HCT116 (cell line): ENCODE results near the gene SLC44A1. TPM values are rescaled to one million over a fixed set of nuclear protein-coding genes. Genes with fewer than 3 reads are reported as not detected.

Source experiments
- ATAC-seq: fragments of 200-7000 bp; cut with Tn5 transposase; 2 replicates; pipeline ENCODE4 v1.9.1; 2020; ENCODE audit warnings: mild to moderate bottlenecking, moderate library complexity
- BruUV-seq: library from RNA; stranded (reverse); fragments of 400-500 nt; replicated peaks from 2 replicates; lab custom pipeline; 2021; lab: Mats Ljungman, UMichigan
- CTCF ChIA-PET: fragments of 300-600 bp; sonication (Branson Sonifier 250); formaldehyde crosslinking; loops from one replicate; lab custom pipeline; 2021; ENCODE audit warnings: antibody characterized with exemption; lab: Charles Lee
- POLR2A ChIA-PET: fragments of 300-600, 350-600 bp; sonication (Branson Sonifier 250); formaldehyde crosslinking; loops from one replicate; lab custom pipeline; 2021; ENCODE audit warnings: antibody characterized with exemption; lab: Charles Lee
- RAD21 ChIA-PET, 2 experiments: fragments of 300-600 bp; sonication (Branson Sonifier 250); formaldehyde crosslinking; loops; one replicate each; lab custom pipeline; 2023; ENCODE audit warnings: low total read pairs in 2 of 2; ENCODE audit not compliant: uncharacterized antibody in 2 of 2, unreplicated experiment in 2 of 2, low non-redundant PET in 1 of 2; lab: Charles Lee
- DNase-seq: peaks from one replicate; pipeline ENCODE4 v3.0.0-alpha.2; 2010; ENCODE audit warnings: low read depth, low spot score
- H2AFZ ChIP-seq: fragments of 200-600 bp; shearing (Covaris generic), sonication (generic); 2 replicates; pipeline ENCODE4 v1.6.1; 2017; ENCODE audit warnings: low read depth, mixed run types, mixed read lengths, antibody characterized with exemption, low read length; ENCODE audit not compliant: poor library complexity, severe bottlenecking
- H3K27ac ChIP-seq: 2 replicates; pipeline ENCODE4 v1.5.1; 2012; ENCODE audit warnings: low read depth, low read length
- H3K27me3 ChIP-seq: fragments of 200-600 bp; sonication (generic); 2 replicates; pipeline ENCODE4 v1.6.1; 2016; ENCODE audit warnings: mixed run types, low read length, mixed read lengths; ENCODE audit not compliant: insufficient read depth
- H3K36me3 ChIP-seq, 2 experiments: fragments of 200-500 bp in 1 of 2; fragments of 200-600 bp in 1 of 2; sonication (Bioruptor generic) in 1 of 2; sonication (generic) in 1 of 2; 2 replicates each; pipeline versions ENCODE4 v1.5.1 to v1.6.1; 2014 to 2016; ENCODE audit warnings: low read length in 2 of 2, inconsistent platforms in 1 of 2, mixed read lengths in 1 of 2, mixed run types in 1 of 2; ENCODE audit not compliant: insufficient read depth in 2 of 2, control insufficient read depth in 1 of 2
- H3K4me1 ChIP-seq, 2 experiments: fragments of 200-600 bp in 1 of 2; sonication (generic) in 1 of 2; 2 replicates each; pipeline versions ENCODE4 v1.5.1 to v1.6.1; 2012 to 2017; ENCODE audit warnings: low read length in 2 of 2, inconsistent platforms in 1 of 2, mild to moderate bottlenecking in 1 of 2, mixed read lengths in 1 of 2, mixed run types in 1 of 2, moderate library complexity in 1 of 2; ENCODE audit not compliant: insufficient read depth in 2 of 2, control insufficient read depth in 1 of 2
- H3K4me2 ChIP-seq: fragments of 200-600 bp; sonication (generic); 2 replicates; pipeline ENCODE4 v1.6.1; 2017; ENCODE audit warnings: mixed run types, low read length, mixed read lengths
- H3K4me3 ChIP-seq, 2 experiments: fragments of 200-600 bp in 1 of 2; sonication (generic) in 1 of 2; replicated peaks in 1 of 2; 2 replicates each; pipeline ENCODE4 v1.5.1; 2011 to 2016; ENCODE audit warnings: low read length in 2 of 2, control low read depth in 1 of 2, low read depth in 1 of 2, mild to moderate bottlenecking in 1 of 2, mixed read lengths in 1 of 2, mixed run types in 1 of 2
- H3K79me2 ChIP-seq: fragments of 200-600 bp; sonication (generic); 2 replicates; pipeline ENCODE4 v1.6.1; 2017; ENCODE audit warnings: mild to moderate bottlenecking, mixed run types, low read length, moderate library complexity, mixed read lengths; ENCODE audit not compliant: insufficient read depth
- H3K9ac ChIP-seq: fragments of 200-600 bp; sonication (generic); 2 replicates; pipeline ENCODE4 v1.6.1; 2016; ENCODE audit warnings: low read length, mixed read lengths
- H3K9me2 ChIP-seq: fragments of 200-600 bp; sonication (generic), shearing (Covaris generic); 2 replicates; pipeline ENCODE4 v1.6.1; 2017; ENCODE audit warnings: mixed run types, mild to moderate bottlenecking, moderate library complexity; ENCODE audit not compliant: insufficient read depth
- H3K9me3 ChIP-seq, 2 experiments: fragments of 200-500 bp in 1 of 2; fragments of 200-600 bp in 1 of 2; sonication (Bioruptor generic) in 1 of 2; sonication (generic) in 1 of 2; 2 replicates each; pipeline ENCODE4 v1.6.1; 2014 to 2017; ENCODE audit warnings: low read length in 2 of 2, mixed read lengths in 2 of 2, inconsistent platforms in 1 of 2, low read depth in 1 of 2, mild to moderate bottlenecking in 1 of 2, mixed run types in 1 of 2, moderate library complexity in 1 of 2; ENCODE audit not compliant: control insufficient read depth in 1 of 2, insufficient read depth in 1 of 2
- H4K20me1 ChIP-seq: fragments of 200-600 bp; sonication (generic), shearing (Covaris generic); 2 replicates; pipeline ENCODE4 v1.6.1; 2017; ENCODE audit warnings: mixed run types, mild to moderate bottlenecking, moderate library complexity; ENCODE audit not compliant: insufficient read depth
- ELF1 ChIP-seq: IDR thresholded peaks from 2 replicates; pipeline ENCODE4 v1.6.1; 2012; ENCODE audit warnings: low read depth, borderline replicate concordance
- EZH2phosphoT487 ChIP-seq: fragments of 200-600 bp; IDR thresholded peaks from 2 replicates; pipeline ENCODE4 v1.6.1; 2018; ENCODE audit warnings: antibody characterized with exemption, borderline replicate concordance
- POLR2A ChIP-seq: IDR thresholded peaks from 2 replicates; pipeline ENCODE4 v1.7.0; 2011; ENCODE audit warnings: borderline replicate concordance; ENCODE audit not compliant: insufficient read depth, insufficient read length; ENCODE audit errors: extremely low read depth
- RAD21 ChIP-seq: IDR thresholded peaks from 2 replicates; pipeline ENCODE4 v1.6.1; 2012; ENCODE audit warnings: low read depth, mild to moderate bottlenecking
- SIN3A ChIP-seq: IDR thresholded peaks from 2 replicates; pipeline ENCODE4 v1.6.1; 2012; ENCODE audit warnings: low read depth
- ZNF274 ChIP-seq: fragments of 200-500 bp; sonication (Bioruptor generic); IDR thresholded peaks from 2 replicates; pipeline ENCODE4 v1.6.1; 2014; ENCODE audit warnings: mild to moderate bottlenecking, low read depth, low read length, inconsistent platforms
- intact Hi-C: fragments of 100-400 bp; cut with micrococcal nuclease; formaldehyde crosslinking; loops from 2 replicates; pipeline ENCODE4 v1.10.0; 2022
- total RNA-seq: library from RNA; stranded (reverse); gene quantifications from one replicate; pipeline ENCODE4 v1.2.1, GENCODE V29; 2021; ENCODE audit not compliant: unreplicated experiment
- TF ChIP-seq, protein P1 (sequence below): IDR thresholded peaks from 2 replicates; pipeline ENCODE4 v1.6.1; 2011; ENCODE audit warnings: mild to moderate bottlenecking, low read length, moderate library complexity; ENCODE audit not compliant: insufficient replicate concordance; ENCODE audit errors: extremely low read depth
- TF ChIP-seq, protein P2 (sequence below), 3 experiments: fragments of 200-600 bp in 1 of 3; sonication (generic) in 1 of 3; IDR thresholded peaks in 2 of 3; conservative IDR thresholded peaks in 1 of 3; 2 replicates each; pipeline ENCODE4 v1.5.1; 2012 to 2017; ENCODE audit warnings: low read depth in 2 of 3, low read length in 2 of 3, antibody characterized with exemption in 1 of 3, borderline replicate concordance in 1 of 3, control low read depth in 1 of 3, mild to moderate bottlenecking in 1 of 3, mixed read lengths in 1 of 3, mixed run types in 1 of 3, moderate library complexity in 1 of 3; ENCODE audit not compliant: insufficient read depth in 1 of 3

The SLC44A1 gene
- total RNA-seq, 1 experiment from 2014 or later: 44.1 TPM

DNA sequence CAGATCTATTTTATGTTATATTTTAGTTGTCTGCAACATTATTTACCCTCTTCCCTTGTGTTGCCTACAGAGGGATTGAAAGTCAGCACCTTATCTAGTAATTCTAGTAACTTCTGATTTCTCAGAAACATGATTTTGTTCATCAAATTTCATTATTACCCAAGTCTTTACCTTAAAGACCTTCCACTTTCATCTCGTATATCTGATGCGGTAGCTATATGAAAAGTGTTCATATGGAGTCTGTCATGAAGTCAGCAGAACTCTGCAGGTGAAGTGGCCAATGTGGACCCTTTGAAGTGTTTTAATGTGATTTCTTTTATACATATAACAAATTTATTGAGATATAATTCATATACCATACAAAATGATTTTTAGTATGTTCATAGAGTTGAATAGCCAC lies 40.0 kb downstream of the SLC44A1 start (continued):
- TF ChIP-seq, protein P1, sequence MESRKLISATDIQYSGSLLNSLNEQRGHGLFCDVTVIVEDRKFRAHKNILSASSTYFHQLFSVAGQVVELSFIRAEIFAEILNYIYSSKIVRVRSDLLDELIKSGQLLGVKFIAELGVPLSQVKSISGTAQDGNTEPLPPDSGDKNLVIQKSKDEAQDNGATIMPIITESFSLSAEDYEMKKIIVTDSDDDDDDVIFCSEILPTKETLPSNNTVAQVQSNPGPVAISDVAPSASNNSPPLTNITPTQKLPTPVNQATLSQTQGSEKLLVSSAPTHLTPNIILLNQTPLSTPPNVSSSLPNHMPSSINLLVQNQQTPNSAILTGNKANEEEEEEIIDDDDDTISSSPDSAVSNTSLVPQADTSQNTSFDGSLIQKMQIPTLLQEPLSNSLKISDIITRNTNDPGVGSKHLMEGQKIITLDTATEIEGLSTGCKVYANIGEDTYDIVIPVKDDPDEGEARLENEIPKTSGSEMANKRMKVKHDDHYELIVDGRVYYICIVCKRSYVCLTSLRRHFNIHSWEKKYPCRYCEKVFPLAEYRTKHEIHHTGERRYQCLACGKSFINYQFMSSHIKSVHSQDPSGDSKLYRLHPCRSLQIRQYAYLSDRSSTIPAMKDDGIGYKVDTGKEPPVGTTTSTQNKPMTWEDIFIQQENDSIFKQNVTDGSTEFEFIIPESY: no peak
- TF ChIP-seq ZNF274 (no peak), ELF1 (no peak), RAD21 (no peak)

DNA sequence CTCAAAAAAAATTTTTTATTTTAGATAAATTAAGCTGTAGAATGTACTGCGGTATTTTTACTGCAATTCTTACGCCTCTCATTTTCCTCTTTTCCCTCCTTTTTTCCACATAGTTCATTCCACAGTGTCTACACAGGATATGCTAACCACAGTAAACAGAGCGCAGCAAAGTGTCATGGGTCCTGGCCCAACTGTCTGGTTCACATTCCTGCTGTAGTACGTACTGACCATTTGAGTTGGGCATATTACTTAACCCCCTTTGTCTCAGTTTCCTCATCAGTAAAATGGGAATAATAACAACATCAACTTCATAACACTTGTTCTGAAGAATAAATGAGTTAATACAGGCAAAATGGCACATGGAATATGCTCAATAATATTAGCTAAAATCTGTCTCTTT lies 41.6 kb downstream of the SLC44A1 start:
- H3K4me1 ChIP-seq: no peaks in the 10 kb centered on the region; a peak in 1 of 4 replicates
- H3K4me3 ChIP-seq: no peak overlapping the region
- H3K9ac ChIP-seq: no peak overlapping the region
- no peak overlapping the region for H3K27ac ChIP-seq
- H3K4me2 ChIP-seq: no peak overlapping the region
- POLR2A ChIA-PET: no interaction called here
- no peaks in the 10 kb centered on the region; the same call in 1 of the 2 replicates for H3K79me2 ChIP-seq
- DNase-seq: no peak
- TF ChIP-seq, protein P2, sequence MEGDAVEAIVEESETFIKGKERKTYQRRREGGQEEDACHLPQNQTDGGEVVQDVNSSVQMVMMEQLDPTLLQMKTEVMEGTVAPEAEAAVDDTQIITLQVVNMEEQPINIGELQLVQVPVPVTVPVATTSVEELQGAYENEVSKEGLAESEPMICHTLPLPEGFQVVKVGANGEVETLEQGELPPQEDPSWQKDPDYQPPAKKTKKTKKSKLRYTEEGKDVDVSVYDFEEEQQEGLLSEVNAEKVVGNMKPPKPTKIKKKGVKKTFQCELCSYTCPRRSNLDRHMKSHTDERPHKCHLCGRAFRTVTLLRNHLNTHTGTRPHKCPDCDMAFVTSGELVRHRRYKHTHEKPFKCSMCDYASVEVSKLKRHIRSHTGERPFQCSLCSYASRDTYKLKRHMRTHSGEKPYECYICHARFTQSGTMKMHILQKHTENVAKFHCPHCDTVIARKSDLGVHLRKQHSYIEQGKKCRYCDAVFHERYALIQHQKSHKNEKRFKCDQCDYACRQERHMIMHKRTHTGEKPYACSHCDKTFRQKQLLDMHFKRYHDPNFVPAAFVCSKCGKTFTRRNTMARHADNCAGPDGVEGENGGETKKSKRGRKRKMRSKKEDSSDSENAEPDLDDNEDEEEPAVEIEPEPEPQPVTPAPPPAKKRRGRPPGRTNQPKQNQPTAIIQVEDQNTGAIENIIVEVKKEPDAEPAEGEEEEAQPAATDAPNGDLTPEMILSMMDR (IDR thresholded peaks at IDR 0.05 in 2 of 3, conservative IDR thresholded peaks at IDR 0.05 in 1 of 3; ENCODE audit: borderline replicate concordance in 1 of 3, insufficient read depth in 1 of 3, low read depth in 2 of 3, low read length in 2 of 3): no peak
- TF ChIP-seq POLR2A (no peak), SIN3A (no peak), EZH2phosphoT487 (no peak)
- H3K9me2 ChIP-seq: no peaks in the 10 kb centered on the region
- no peaks in the 10 kb centered on the region for H3K36me3 ChIP-seq
- H3K27me3 ChIP-seq: no peaks in the 10 kb centered on the region
- CTCF ChIA-PET: no interaction called here
- RAD21 ChIA-PET: no interaction called here
- no peaks in the 10 kb centered on the region for H4K20me1 ChIP-seq
- intact Hi-C loops: no loop called here
- H2AFZ ChIP-seq: no peak overlapping the region
- no peaks in the 10 kb centered on the region for H3K9me3 ChIP-seq
- ATAC-seq: no peak
- BruUV-seq: no TSS peak
